HEK293 (cell line): Measurements from ENCODE around the gene KMO.

ENCODE experiments used
- CTCF ChIA-PET: fragments of 350-600 bp; formaldehyde crosslinking; extraction: SDS; loops from one replicate; lab custom pipeline; 2021; ENCODE audit warnings: antibody characterized with exemption; lab: Yijun Ruan, JAX
- POLR2A ChIA-PET: fragments of 300-600 bp; formaldehyde crosslinking; extraction: SDS; loops from one replicate; lab custom pipeline; 2020; ENCODE audit warnings: antibody characterized with exemption, inconsistent platforms; lab: Yijun Ruan, JAX
- H3K27ac ChIP-seq: fragments of 200-500 bp; sonication (Bioruptor generic); 2 replicates; pipeline ENCODE4 v1.5.1; 2014; ENCODE audit warnings: low read depth, low read length, control low read depth, inconsistent platforms; ENCODE audit errors: extremely low read depth
- H3K36me3 ChIP-seq, 2 experiments: fragments of 200-500 bp in 1 of 2; sonication (Bioruptor generic) in 1 of 2; 1 replicate in 1 of 2; 2 replicates in 1 of 2; pipeline ENCODE4 v1.5.1; 2014 to 2017; ENCODE audit warnings: inconsistent platforms in 2 of 2, low read length in 2 of 2; ENCODE audit not compliant: control insufficient read depth in 2 of 2, insufficient read depth in 1 of 2
- H3K4me1 ChIP-seq: fragments of 200-500 bp; sonication (Bioruptor generic); 2 replicates; pipeline ENCODE4 v1.5.1; 2014; ENCODE audit warnings: mild to moderate bottlenecking, low read length, inconsistent platforms; ENCODE audit not compliant: control insufficient read depth, insufficient read depth
- H3K4me3 ChIP-seq: 2 replicates; pipeline ENCODE4 v1.5.1; 2011; ENCODE audit warnings: low read depth, mild to moderate bottlenecking, control low read depth, low read length, moderate library complexity
- H3K9me3 ChIP-seq: fragments of 200-500 bp; sonication (Bioruptor generic); 2 replicates; pipeline ENCODE4 v1.5.1; 2014; ENCODE audit warnings: low read depth, low read length, inconsistent platforms; ENCODE audit not compliant: control insufficient read depth, insufficient read depth
- GLIS2 ChIP-seq: fragments of 450-650 bp; formaldehyde crosslinking; IDR thresholded peaks from 2 replicates; pipeline ENCODE4 v1.5.1; 2016; ENCODE audit warnings: missing biosample characterization, missing genetic modification characterization
- SP2 ChIP-seq: fragments of 450-650 bp; formaldehyde crosslinking; IDR thresholded peaks from 2 replicates; pipeline ENCODE4 v1.5.1; 2016; ENCODE audit warnings: missing biosample characterization, missing genetic modification characterization
- ZBTB17 ChIP-seq: fragments of 450-650 bp; formaldehyde crosslinking; IDR thresholded peaks from 2 replicates; pipeline ENCODE4 v1.5.1; 2016; ENCODE audit warnings: missing biosample characterization, missing genetic modification characterization
- ZBTB48 ChIP-seq: fragments of 450-650 bp; formaldehyde crosslinking; IDR thresholded peaks from 2 replicates; pipeline ENCODE4 v1.5.1; 2016; ENCODE audit warnings: missing biosample characterization, missing genetic modification characterization
- ZFHX2 ChIP-seq: fragments of 450-650 bp; formaldehyde crosslinking; conservative IDR thresholded peaks from 2 replicates; pipeline ENCODE4 v1.5.1; 2016; ENCODE audit warnings: missing biosample characterization, missing genetic modification characterization
- ZNF132 ChIP-seq: fragments of 450-650 bp; formaldehyde crosslinking; IDR thresholded peaks from 2 replicates; pipeline ENCODE4 v1.5.1; 2017; ENCODE audit warnings: missing biosample characterization, missing genetic modification characterization, borderline replicate concordance
- ZNF155 ChIP-seq: fragments of 450-650 bp; formaldehyde crosslinking; IDR thresholded peaks from 2 replicates; pipeline ENCODE4 v1.5.1; 2016; ENCODE audit warnings: missing biosample characterization, missing genetic modification characterization
- ZNF600 ChIP-seq: fragments of 450-650 bp; formaldehyde crosslinking; IDR thresholded peaks from 2 replicates; pipeline ENCODE4 v1.5.1; 2016; ENCODE audit warnings: missing biosample characterization, missing genetic modification characterization
- ZNF621 ChIP-seq: fragments of 450-650 bp; formaldehyde crosslinking; IDR thresholded peaks from 2 replicates; pipeline ENCODE4 v1.5.1; 2017; ENCODE audit warnings: missing biosample characterization, missing genetic modification characterization
- ZNF623 ChIP-seq: fragments of 450-650 bp; formaldehyde crosslinking; IDR thresholded peaks from 2 replicates; pipeline ENCODE4 v1.5.1; 2016; ENCODE audit warnings: missing biosample characterization, missing genetic modification characterization
- TF ChIP-seq, protein P1 (sequence below): fragments of 450-650 bp; formaldehyde crosslinking; IDR thresholded peaks from 2 replicates; pipeline ENCODE4 v1.5.1; 2016; ENCODE audit warnings: missing biosample characterization, missing genetic modification characterization
- TF ChIP-seq, protein P2 (sequence below): fragments of 450-650 bp; formaldehyde crosslinking; IDR thresholded peaks from 2 replicates; pipeline ENCODE4 v1.5.1; 2017; ENCODE audit warnings: missing biosample characterization, missing genetic modification characterization
- TF ChIP-seq, protein P3 (sequence below): fragments of 450-650 bp; formaldehyde crosslinking; conservative IDR thresholded peaks from 2 replicates; pipeline ENCODE4 v1.5.1; 2016; ENCODE audit warnings: low read depth, missing biosample characterization, missing genetic modification characterization
- TF ChIP-seq, protein P4 (sequence below): fragments of 450-650 bp; formaldehyde crosslinking; IDR thresholded peaks from 2 replicates; pipeline ENCODE4 v1.5.1; 2017; ENCODE audit warnings: missing biosample characterization, mild to moderate bottlenecking, missing genetic modification characterization, moderate library complexity
- TF ChIP-seq, protein P5 (sequence below): fragments of 450-650 bp; formaldehyde crosslinking; IDR thresholded peaks from 2 replicates; pipeline ENCODE4 v1.5.1; 2016; ENCODE audit warnings: missing biosample characterization, missing genetic modification characterization

The KMO gene

DNA sequence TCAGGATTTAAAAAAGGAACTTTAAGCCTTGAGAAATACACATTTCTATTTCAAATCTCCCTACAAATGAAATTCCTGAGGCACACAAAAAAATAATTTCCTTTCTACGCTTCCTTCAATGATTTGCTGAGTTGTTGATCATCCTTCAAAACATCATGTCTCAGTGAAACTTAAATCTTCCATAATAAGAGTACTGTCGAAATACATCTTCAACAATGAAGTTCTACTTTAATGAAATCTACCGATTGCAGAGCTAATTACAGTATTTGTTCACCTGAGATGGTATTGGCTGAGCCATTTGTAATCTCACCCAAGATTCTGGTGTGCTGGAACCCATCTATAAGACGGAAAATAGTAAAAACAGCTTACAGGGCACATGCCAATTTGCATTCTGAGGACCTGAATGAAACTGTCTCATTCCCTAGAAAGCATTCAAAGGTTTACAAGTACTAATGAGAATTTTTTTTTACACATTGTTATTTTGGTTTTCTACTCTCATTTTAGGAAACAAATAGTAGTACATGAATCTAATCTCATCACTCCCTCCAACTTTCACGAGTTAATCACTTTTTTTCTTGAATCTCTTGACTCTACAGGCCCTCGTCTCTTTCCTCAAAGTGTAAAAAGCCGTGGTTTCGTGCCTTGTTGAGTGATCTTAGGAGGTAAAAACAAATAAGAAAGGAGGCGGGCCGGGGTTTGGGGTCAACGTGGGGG is 106.9 kb downstream of the KMO start (continued):
- TF ChIP-seq, protein P1, sequence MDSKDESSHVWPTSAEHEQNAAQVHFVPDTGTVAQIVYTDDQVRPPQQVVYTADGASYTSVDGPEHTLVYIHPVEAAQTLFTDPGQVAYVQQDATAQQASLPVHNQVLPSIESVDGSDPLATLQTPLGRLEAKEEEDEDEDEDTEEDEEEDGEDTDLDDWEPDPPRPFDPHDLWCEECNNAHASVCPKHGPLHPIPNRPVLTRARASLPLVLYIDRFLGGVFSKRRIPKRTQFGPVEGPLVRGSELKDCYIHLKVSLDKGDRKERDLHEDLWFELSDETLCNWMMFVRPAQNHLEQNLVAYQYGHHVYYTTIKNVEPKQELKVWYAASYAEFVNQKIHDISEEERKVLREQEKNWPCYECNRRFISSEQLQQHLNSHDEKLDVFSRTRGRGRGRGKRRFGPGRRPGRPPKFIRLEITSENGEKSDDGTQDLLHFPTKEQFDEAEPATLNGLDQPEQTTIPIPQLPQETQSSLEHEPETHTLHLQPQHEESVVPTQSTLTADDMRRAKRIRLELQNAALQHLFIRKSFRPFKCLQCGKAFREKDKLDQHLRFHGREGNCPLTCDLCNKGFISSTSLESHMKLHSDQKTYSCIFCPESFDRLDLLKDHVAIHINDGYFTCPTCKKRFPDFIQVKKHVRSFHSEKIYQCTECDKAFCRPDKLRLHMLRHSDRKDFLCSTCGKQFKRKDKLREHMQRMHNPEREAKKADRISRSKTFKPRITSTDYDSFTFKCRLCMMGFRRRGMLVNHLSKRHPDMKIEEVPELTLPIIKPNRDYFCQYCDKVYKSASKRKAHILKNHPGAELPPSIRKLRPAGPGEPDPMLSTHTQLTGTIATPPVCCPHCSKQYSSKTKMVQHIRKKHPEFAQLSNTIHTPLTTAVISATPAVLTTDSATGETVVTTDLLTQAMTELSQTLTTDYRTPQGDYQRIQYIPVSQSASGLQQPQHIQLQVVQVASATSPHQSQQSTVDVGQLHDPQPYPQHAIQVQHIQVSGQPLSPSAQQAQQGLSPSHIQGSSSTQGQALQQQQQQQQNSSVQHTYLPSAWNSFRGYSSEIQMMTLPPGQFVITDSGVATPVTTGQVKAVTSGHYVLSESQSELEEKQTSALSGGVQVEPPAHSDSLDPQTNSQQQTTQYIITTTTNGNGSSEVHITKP (tag by site-specific recombination): peak; percentile 53
- peak; percentile 61 for TF ChIP-seq ZBTB17 (tag by site-specific recombination)
- TF ChIP-seq, protein P2, sequence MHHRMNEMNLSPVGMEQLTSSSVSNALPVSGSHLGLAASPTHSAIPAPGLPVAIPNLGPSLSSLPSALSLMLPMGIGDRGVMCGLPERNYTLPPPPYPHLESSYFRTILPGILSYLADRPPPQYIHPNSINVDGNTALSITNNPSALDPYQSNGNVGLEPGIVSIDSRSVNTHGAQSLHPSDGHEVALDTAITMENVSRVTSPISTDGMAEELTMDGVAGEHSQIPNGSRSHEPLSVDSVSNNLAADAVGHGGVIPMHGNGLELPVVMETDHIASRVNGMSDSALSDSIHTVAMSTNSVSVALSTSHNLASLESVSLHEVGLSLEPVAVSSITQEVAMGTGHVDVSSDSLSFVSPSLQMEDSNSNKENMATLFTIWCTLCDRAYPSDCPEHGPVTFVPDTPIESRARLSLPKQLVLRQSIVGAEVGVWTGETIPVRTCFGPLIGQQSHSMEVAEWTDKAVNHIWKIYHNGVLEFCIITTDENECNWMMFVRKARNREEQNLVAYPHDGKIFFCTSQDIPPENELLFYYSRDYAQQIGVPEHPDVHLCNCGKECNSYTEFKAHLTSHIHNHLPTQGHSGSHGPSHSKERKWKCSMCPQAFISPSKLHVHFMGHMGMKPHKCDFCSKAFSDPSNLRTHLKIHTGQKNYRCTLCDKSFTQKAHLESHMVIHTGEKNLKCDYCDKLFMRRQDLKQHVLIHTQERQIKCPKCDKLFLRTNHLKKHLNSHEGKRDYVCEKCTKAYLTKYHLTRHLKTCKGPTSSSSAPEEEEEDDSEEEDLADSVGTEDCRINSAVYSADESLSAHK (tag by site-specific recombination): no peak

DNA sequence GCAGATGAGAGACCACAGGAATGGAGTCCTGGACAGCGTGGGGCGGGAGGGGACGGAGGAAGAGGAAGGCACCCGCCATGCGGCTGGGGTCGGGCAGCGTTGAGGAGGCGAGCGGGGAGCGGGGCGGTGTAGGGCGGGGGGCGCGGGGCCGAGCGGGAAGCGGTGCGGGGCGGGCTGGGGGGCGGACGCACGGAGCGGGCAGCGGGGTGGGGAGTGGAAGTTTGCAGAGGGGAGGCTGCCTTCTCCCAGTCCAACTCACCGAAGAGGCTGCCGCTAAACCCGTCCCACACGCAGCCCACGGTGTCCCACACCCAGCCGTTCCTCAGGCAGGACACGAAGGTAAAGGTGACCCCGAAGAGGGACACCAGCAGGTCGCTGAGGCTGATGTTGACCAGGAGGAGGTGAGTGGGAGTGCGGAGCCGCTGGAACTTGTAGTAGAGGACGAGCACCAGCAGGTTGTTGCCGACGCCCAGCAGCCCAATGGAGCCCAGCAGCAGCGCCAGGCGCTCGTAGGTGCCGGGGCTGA is 107.5 kb downstream of the KMO start:
- H3K4me3 ChIP-seq: peak overlapping the region; percentile 95
- ChIA-PET CTCF (interaction anchor here (2.0 to 4.5 kb wide), 2 partner anchors 13 kb away, joined by 12 to 23 read pairs; no protein-coding TSS in a partner anchor), POLR2A (interaction anchor here (0.6 to 1.6 kb wide), 7 partner anchors 13 to 1616 kb away, joined by 3 to 13 read pairs (median 4); partner anchors contain the start of genes EXO1, FH and SDCCAG8)
- peaks cover 0 to 16% of the 10 kb centered on the region in 2 experiments; a peak in 1 of 3 replicates for H3K36me3 ChIP-seq
- peaks cover 10% of the 10 kb centered on the region for H3K4me1 ChIP-seq
- no peaks in the 10 kb centered on the region; the same call in 1 of the 2 replicates for H3K9me3 ChIP-seq
- peak overlapping the region; percentile 89 for H3K27ac ChIP-seq
- TF ChIP-seq ZNF155 (tag by site-specific recombination) (no peak), ZNF623 (no peak), ZNF600 (tag by site-specific recombination) (peak; percentile 91), ZBTB48 (tag by site-specific recombination) (no peak), ZFHX2 (tag by site-specific recombination) (peak; percentile 81), GLIS2 (tag by site-specific recombination) (peak; percentile 79), ZNF621 (tag by site-specific recombination) (no peak), ZNF132 (tag by site-specific recombination) (no peak), SP2 (tag by site-specific recombination) (peak; percentile 56)
- TF ChIP-seq, protein P2 (tag by site-specific recombination): no peak
- TF ChIP-seq, protein P3, sequence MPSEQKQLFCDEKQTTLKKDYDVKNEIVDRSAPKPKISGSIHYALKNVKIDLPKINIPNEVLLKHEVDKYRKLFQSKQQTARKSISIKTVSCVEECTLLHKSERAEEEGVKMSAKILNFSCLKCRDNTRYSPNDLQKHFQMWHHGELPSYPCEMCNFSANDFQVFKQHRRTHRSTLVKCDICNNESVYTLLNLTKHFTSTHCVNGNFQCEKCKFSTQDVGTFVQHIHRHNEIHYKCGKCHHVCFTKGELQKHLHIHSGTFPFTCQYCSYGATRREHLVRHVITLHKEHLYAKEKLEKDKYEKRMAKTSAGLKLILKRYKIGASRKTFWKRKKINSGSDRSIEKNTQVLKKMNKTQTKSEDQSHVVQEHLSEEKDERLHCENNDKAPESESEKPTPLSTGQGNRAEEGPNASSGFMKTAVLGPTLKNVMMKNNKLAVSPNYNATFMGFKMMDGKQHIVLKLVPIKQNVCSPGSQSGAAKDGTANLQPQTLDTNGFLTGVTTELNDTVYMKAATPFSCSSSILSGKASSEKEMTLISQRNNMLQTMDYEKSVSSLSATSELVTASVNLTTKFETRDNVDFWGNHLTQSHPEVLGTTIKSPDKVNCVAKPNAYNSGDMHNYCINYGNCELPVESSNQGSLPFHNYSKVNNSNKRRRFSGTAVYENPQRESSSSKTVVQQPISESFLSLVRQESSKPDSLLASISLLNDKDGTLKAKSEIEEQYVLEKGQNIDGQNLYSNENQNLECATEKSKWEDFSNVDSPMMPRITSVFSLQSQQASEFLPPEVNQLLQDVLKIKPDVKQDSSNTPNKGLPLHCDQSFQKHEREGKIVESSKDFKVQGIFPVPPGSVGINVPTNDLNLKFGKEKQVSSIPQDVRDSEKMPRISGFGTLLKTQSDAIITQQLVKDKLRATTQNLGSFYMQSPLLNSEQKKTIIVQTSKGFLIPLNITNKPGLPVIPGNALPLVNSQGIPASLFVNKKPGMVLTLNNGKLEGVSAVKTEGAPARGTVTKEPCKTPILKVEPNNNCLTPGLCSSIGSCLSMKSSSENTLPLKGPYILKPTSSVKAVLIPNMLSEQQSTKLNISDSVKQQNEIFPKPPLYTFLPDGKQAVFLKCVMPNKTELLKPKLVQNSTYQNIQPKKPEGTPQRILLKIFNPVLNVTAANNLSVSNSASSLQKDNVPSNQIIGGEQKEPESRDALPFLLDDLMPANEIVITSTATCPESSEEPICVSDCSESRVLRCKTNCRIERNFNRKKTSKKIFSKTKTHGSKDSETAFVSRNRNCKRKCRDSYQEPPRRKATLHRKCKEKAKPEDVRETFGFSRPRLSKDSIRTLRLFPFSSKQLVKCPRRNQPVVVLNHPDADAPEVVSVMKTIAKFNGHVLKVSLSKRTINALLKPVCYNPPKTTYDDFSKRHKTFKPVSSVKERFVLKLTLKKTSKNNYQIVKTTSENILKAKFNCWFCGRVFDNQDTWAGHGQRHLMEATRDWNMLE (tag by site-specific recombination): no peak
- TF ChIP-seq, protein P4, sequence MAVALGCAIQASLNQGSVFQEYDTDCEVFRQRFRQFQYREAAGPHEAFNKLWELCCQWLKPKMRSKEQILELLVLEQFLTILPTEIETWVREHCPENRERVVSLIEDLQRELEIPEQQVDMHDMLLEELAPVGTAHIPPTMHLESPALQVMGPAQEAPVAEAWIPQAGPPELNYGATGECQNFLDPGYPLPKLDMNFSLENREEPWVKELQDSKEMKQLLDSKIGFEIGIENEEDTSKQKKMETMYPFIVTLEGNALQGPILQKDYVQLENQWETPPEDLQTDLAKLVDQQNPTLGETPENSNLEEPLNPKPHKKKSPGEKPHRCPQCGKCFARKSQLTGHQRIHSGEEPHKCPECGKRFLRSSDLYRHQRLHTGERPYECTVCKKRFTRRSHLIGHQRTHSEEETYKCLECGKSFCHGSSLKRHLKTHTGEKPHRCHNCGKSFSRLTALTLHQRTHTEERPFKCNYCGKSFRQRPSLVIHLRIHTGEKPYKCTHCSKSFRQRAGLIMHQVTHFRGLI (tag by site-specific recombination): peak; percentile 72
- TF ChIP-seq, protein P5, sequence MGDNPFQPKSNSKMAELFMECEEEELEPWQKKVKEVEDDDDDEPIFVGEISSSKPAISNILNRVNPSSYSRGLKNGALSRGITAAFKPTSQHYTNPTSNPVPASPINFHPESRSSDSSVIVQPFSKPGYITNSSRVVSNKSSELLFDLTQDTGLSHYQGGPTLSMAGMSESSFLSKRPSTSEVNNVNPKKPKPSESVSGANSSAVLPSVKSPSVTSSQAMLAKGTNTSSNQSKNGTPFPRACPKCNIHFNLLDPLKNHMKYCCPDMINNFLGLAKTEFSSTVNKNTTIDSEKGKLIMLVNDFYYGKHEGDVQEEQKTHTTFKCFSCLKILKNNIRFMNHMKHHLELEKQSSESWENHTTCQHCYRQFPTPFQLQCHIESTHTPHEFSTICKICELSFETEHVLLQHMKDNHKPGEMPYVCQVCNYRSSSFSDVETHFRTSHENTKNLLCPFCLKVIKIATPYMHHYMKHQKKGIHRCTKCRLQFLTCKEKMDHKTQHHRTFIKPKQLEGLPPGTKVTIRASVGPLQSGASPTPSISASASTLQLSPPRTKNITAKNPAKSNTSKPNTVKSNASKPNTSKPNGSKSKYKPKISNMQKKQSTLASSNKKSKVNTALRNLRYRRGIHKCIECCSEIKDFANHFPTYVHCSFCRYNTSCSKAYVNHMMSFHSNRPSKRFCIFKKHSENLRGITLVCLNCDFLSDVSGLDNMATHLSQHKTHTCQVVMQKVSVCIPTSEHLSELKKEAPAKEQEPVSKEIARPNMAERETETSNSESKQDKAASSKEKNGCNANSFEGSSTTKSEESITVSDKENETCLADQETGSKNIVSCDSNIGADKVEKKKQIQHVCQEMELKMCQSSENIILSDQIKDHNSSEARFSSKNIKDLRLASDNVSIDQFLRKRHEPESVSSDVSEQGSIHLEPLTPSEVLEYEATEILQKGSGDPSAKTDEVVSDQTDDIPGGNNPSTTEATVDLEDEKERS (tag by site-specific recombination): no peak
